Activated CD4-positive, alpha-beta T cell treated with anti-CD3 and anti-CD28 coated beads, Interleukin-2, amount 50 U/mL, for 1 hour (primary cell): ENCODE data around the gene CDC6.

Experiments used
- DNase-seq: peaks from one replicate; pipeline ENCODE4 v3.0.0-alpha.2; 2020

CDC6 gene

GRCh38 chr17:40341808-40342503, 54.3 kb downstream of the CDC6 start:
- DNase-seq: peak; percentile 46

GRCh38 chr17:40342504-40343218, 55.0 kb downstream of the CDC6 start:
- DNase-seq: no peak

GRCh38 chr17:40343219-40344119, 55.8 kb downstream of the CDC6 start:
- no peak for DNase-seq

GRCh38 chr17:40344421-40345160, 56.9 kb downstream of the CDC6 start:
- DNase-seq: no peak

- peak; percentile 40 for DNase-seq
These were observed 57.7 kb downstream of the CDC6 start for GRCh38 chr17:40345161-40345993.

- DNase-seq: no peak
These were observed 58.5 kb downstream of the CDC6 start for GRCh38 chr17:40345994-40346764.

- no peak for DNase-seq
These were observed 59.1 kb downstream of the CDC6 start for GRCh38 chr17:40346765-40347158.

- no peak for DNase-seq
These were observed 59.8 kb downstream of the CDC6 start for GRCh38 chr17:40347319-40348135.

- no peak for DNase-seq
These were observed 60.4 kb downstream of the CDC6 start for GRCh38 chr17:40348136-40348504.

GRCh38 chr17:40348562-40349476, 61.1 kb downstream of the CDC6 start:
- no peak for DNase-seq

- DNase-seq: no peak
These were observed 61.8 kb downstream of the CDC6 start for GRCh38 chr17:40349477-40349894.

GRCh38 chr17:40349895-40350688, 62.4 kb downstream of the CDC6 start:
- no peak for DNase-seq

GRCh38 chr17:40350689-40351358, 63.1 kb downstream of the CDC6 start:
- no peak for DNase-seq

GRCh38 chr17:40351359-40352236, 63.9 kb downstream of the CDC6 start:
- no peak for DNase-seq

- no peak for DNase-seq
These were observed 64.6 kb downstream of the CDC6 start for GRCh38 chr17:40352237-40352778.

GRCh38 chr17:40352779-40353394, 65.2 kb downstream of the CDC6 start:
- no peak for DNase-seq
